HuH-7 (cell line): ENCODE results near the gene ZNF366.
"Not testable (repeated sequence)": the region's sequence is repeated elsewhere in the genome, so short reads cannot be mapped to it uniquely, and the experiment has no call there.

Experiments used
- DNase-seq: peaks from one replicate; pipeline ENCODE4 v3.0.0; 2011; ENCODE audit warnings: low spot score

Gene ZNF366

DNA sequence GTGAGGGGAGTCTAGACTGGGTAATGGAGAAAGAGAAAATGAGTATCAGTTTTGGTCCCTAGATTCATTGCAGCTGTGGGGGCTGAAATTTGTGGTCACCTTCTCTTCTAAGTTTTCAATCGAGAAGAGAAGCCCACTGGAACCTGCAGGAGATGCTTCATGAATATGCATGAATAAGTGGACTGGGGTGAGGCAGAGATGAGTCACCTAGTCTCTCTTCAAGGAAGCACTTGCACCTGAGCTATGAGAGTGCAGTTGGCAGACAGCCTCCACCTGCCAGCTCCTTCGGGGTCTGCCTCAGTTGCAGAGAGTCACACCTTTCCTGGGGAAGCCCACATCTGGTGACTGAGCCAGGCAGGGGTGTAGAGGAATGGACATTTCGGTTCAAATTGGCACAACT lies 69.1 kb downstream of the ZNF366 start:
- DNase-seq: no peak

DNA sequence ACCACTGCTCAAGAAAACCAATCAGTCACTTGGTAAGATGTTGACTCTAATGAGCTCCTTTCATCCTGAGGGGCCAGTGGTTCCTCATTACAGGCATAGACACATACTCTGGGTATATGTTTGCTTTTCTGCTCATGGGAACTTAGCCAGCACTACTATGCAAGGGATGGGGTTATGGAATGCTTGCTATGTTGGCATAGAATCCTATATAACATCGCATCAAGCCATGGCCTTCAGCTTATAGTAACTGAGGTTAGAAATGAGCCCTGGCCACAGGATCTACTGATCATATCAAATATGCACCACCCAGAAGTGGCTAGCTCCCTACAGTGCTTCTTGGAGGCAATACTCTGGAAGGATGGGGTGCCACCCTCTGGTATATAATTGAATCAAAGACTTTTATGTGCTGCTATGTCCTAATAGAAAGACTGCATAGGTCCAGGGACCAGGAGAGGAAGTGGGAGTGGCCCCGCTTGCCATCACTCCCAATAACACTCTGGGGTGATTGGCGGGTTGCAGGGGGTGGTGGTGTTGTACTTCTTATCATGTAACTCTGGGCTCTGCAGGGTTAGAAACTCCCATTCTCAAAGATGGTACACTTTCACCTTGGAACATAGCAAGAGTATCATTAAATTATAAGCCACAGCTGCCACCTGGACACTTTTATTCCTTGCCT lies 70.3 kb downstream of the ZNF366 start:
- DNase-seq: no peak

DNA sequence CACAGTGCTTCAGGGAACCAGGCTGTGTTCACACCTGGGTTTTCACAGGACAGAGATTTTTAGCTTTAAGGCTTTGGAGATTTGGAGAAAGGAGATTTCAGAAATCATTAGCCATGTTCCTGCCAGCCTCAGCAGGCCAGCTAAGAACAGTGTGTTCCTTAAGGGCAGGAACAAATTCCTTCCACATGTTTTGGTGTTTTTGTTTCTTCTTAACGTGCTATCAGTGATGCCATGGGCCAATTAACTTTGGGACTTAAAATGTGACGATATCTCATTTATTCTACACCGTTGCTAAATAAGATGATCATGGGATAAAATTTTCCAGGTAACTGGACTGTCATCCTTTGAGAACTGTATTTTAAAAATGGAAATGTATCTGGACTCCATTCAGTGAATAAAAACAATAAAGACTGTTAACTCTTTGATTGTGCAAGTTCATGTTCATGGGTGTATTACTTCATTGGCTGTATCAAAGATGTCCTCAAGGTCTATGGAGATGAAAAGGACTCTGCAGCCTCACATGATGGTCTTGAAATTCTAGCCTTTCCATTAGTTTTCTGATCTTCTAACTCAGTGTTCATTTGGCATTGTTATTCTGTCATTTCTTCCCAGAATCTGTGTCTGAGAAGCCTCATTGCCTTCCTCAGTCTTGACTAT lies 72.3 kb downstream of the ZNF366 start:
- no peak for DNase-seq

DNA sequence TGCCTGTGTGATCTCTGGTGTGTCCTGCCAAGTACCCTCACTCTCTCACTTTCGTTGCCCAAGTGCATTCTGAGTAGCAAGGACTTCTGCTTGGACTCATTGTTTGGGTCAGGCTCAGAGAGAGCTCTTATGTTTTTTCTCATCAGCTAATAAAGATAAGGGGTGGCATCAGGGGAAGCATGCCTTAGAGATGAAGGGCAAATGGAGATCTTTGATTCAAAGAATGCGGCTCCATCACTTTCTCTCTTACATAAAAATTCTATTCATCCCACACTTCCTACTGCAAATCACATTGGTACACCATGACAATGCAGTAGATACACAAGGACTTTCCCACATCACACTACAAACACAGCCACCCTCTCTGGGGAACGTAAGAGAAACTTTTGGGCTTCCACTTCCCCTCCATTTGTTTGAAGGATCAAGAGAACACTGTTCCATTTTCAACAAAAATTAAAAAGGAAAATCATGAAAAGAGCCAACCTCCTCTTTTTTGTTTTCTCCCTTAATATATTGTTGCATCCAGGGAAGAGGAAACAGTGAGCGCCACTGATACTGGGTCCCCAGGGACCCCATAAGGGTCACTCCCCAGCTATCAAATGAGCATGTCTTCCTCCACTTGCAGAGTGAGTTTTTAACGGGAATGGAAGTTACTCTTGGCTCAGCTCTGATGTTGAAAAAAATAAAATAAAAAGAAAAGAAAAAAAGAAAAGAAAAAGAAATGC lies 73.0 kb downstream of the ZNF366 start:
- DNase-seq: no peak

DNA sequence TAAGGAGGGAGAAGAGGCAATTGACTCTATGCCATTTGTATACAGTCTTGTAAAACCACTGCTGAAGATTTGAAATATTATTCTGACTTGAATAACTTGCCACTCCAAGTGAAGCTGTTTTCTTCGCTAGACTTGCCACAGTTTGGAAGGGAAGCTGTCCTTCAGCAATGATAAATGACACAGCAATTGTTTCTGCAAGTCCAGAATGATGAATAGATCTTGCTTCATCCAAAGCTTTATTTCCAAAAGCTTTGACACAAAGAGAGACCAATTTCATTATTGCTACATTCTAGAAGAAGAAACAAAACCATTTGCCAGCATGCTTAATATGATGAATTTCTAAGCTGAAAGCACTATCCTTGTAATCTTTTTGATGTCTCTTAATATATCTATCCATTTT lies 73.7 kb downstream of the ZNF366 start:
- DNase-seq: no peak

DNA sequence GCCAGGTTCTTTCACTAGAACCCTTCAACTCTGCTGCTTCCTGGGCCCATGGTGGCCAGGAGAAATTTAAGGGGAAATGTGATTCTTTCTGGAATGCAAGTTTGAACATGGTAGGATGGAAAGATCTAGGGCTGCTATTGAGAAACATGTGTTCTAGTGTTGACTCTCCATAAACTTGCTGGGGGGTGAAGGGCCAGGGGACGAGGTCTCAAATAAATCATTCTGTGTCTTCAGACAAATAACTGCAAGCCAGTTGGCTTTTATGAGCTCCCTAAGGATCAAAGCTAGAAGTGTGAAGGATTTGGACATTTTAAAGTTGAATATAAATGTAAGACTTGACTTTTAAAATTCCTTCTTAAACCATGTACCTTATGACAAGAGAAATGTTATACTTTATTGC lies 78.5 kb downstream of the ZNF366 start:
- DNase-seq: no peak

DNA sequence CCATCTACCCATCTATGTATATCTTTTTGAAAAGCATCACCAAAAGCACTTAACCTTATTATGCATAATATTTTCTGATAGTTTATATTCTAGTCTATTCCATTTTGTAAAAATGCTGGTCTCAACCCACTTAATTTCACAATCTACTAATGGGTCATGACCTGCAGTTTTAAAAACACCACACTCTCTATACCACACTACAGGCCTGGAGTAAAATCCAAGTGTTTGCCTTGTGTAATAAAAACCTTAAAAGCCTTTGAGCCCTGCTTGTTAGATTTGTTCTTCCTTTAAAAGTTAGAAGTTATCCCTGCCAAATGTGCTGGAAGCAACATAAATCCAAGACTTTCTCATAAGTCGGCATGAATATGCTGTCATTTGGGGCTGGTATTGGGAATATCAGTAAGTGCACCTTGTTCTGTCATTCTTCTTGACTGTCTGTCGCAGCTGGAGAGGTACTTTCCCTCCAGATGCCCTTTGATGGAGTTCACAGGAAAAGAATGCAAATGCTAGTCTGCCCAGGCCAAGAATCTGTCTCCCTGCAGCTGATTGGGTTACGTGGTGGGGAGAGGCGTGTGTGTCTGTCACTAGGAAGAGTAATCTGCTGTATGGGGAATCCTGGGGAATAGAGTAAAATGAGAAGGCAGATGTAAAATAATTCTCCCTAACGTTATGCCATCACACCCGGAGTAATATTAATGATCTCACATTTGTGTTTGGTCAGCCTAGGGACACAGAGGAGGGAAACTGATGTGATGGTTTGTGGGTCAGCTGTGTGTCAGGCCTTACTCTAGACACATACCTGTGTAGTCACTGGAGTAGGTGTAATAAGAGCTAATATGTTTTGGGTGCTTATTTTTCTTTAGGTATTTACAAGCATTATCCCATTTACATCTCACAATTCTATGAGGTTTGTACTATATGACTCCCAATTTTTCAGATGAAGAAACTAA lies 79.4 kb downstream of the ZNF366 start:
- no peak for DNase-seq

DNA sequence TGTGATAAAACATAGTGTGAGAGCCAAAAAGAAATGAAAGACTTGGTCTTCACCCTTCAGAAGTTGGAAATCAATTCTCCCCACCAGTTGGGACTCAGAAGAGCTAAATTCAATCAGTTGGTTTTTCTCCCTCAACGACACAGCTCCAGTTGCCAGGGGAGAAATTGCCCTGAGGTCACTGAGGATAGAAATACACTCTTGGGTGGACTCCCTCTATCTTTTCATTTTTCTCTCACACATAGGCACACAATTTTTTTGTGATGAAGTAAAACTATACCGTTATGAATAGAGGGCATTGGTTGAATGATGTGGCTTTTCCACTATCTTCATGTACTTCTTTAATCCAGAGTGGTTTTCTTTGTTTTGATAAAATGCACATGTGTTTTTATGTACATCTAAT lies 80.2 kb downstream of the ZNF366 start:
- DNase-seq: no peak

DNA sequence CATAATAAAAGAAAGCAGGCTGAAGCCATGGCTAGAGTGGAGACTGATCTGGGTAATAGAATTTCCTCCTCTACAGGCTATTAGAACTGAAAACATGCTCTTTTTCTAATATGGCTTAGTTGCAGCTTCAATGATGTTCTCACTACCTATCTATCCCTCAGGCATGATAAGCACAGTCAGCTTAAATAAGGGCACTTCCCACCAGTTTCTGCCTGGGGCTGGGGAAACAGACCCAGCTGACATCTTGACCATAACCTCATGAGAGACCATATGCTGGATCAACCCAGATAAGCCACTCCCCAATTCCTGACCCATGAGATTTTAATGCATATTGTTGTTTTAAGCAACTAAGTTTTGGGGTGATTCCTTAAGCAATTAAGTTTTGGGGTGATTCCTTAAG lies 81.2 kb downstream of the ZNF366 start:
- no peak for DNase-seq

DNA sequence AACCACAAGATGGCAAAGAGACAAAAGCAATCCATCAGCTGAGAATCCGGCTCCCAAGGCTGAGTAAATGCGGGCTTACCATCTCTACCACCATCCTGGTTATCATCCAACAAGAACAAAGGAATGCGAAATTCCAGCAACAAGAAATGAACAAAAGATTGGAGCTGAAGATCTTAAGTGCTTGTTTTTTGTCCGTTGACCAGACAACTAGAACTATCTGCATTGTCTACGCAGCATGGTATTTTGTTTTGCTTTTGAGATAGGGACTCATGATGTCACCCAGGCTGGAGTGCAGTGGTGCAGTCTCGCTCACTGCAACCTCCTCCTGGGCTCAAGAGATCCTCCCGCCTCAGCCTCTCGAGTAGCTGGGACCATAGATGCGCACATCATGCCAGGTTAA lies 88.9 kb downstream of the ZNF366 start:
- DNase-seq: no peak

DNA sequence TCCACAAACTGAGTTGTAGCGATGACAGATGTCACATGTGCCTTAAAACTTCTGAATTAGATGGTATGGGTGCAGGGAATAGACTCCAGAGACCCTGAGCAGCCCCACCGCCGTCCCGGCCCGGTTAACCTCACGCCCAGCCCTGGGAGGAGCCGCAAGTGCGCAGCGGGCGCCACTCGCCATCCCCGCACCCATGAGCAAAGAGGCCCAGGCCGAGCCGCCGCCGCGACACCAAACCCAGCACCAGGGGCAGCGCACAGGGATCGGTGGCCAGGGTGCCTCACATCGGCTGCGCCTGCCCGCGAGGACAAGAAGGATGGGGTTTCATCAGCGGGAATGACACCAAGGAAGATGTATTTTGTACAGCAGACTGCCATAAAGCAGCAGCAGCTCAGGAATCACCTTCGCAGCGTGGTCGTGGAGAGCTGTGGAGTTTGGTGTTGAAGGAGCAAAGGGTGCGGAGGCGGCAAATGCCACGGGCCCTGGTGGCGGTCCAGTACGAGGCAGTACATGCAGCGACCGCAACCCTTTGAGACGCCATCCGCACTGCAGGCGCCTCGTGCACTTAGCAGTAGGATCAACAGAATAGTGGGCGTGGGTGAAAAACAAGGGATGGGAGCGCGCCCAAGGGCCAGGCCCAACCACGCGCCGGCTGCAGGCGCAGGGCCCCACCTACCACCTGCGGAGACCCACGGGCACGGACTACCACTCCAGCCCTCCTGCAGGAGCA lies 89.7 kb downstream of the ZNF366 start:
- no peak for DNase-seq

DNA sequence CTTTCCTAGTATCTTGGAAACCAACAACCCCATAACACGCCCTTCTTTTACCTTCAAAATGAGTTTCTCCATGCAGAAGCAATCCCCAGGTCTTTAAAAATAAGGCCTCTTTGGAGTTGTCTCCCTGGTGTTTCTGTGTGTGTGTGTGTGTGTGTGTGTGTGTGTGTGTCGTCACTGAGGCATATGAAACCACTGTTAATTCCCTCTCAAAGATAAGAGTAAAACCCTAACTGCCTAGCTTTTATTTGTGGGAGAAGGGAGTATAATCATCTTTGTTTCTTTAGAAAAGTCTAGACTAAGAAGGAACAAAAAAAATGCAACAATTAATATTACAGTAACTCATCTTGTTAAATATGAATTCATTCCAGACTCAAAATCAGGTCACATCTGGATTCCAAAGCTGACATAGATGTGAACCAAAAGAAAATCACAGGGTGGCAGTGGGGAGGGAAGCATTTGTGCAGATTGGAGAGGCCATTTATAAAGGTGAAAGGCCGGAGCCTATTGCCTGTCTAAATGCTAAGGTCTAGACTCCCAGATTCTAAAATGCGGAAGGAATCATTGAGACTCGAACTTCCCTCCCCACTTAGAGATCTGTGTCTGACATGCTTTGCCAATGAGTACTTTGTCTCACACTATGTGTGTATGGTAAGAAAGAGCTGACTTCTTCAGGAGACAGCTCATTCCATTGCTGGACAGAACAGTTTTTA lies 91.4 kb downstream of the ZNF366 start:
- no peak for DNase-seq

DNA sequence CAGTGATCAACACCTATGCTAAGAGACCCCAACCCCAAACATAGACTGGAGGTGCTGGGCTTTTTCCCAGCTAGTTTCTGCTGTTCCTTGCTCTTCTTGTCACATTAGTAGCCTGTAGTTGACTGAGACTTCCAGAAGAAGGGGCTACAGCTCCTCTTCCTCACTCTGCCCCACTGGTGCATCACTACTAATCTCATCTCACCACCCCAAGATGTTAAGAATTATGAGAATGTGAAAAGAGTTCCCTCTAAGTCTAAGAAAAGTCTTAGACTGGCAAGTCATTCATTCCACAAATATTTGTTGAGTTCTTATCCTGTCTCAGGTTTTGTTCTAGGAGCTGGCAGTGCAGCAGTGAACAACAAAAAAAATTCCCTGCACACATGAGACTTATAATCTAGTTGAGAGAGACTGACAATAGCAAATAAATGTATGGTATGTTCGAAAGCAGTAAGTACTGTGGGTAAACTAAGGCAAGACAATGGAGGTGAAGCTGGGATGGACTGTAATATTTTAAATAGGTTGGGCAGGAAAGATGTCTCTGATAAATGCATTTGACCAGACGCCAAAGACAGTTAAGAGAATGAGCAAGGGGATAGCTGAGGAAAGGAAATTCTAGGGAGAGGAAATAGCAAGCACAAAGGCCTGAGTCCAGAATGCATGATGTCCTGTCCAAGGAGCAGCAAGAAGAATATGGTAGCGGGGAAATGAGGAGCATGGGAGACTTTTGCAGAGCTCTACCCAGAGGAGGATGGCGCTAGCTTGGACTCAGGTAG lies 94.7 kb downstream of the ZNF366 start:
- no peak for DNase-seq

DNA sequence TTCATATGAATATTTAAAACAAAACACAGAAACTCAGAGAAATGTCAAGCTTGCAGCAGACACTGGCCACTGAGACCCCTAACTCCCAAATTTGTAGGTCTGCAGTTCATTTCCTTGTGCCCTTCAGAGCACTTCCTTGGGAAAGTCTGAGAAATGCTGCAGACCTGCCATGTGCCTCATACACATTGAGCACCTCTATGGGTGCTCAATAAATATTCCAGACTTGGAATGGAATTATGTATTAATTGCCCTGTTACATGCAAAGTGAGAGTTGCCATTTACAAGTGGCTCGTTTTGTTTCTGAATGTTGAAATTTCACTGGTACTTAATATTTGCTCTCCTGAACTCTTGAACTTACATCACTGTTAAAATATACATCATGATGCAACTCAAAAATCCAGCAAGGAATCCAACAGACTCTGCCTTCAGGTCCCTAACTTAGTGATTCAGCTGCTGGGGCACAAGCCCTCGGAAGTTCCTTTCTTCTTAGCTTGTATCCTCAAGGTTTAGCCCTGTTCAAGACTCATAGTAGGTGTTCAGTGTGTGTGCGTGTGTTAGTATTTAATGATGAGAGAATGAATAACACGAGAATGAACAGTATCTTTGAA lies 96.4 kb downstream of the ZNF366 start:
- no peak for DNase-seq

DNA sequence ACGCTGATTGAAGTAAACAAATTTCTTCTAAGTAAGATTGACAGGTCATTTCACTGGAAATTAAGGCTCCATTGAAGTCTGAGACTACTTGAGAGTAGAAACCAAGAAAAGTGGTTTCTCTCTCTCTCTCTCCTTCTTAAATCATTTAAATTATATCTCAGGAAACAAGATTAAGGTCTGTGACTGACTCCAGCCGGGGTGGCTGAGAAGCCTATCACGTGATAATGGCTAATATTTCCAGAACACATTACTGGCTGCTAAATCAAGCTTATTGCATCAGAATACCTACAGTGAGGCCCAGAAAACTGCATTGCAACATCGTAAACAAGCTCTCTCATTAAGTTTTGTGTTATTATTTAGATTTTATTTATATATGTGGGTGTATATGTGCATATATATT lies 98.6 kb downstream of the ZNF366 start:
- no peak for DNase-seq

DNA sequence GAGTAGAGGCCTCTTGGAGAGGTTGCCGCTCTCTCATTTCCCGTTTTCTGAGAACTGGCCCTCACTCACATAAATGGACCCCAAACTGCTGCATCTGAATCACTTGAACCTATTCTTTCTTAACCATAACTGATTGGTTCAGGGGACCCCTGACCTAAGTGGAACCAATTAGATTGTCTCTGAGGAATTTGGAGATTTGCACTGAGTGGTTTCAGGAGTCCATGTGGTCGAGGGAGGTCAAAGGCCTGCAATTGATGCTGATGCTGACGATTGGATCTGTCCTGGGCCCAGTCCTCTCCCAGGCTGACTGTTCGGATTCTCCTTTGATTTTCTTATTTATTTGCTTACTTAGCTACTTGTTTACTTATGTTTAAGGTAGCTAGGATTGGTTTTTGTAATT lies 99.1 kb downstream of the ZNF366 start:
- DNase-seq: no peak

DNA sequence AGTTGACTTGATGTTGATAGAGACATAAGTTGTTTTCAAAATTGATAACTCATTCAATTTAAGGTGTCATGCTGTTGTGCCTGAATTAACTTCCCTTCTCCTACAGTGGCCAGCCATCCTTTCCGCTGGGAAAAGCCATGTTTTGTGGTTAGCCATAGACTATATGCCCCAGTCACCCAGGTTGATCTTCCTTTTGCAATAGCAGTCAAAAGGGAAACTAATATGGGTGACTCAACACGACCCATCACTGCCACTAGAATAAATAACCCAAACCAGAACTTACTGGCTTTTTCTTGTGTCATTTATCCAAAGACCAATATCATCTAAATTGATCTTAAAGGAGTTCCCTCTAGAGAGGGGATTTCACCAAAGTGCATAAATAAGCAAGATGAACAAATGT lies 99.7 kb downstream of the ZNF366 start:
- DNase-seq: no peak

DNA sequence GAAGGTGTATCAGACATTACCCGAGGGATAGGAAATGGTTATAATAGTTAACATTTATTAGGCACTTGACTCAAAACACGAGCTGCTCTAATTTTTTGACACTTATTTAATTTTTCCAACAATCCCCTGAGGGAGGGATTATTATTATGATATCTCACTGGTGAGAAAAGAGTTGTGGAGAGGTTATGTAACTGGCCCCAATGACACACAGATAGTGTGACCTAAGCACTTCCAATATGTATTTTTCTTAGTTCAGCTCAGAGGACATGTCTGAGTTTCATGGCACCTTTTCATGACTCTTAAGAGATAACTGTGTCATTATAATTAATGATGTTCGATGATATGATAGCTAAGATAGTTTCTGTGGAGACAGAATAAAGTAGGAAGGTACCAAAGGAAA lies 100.1 kb downstream of the ZNF366 start:
- no peak for DNase-seq

DNA sequence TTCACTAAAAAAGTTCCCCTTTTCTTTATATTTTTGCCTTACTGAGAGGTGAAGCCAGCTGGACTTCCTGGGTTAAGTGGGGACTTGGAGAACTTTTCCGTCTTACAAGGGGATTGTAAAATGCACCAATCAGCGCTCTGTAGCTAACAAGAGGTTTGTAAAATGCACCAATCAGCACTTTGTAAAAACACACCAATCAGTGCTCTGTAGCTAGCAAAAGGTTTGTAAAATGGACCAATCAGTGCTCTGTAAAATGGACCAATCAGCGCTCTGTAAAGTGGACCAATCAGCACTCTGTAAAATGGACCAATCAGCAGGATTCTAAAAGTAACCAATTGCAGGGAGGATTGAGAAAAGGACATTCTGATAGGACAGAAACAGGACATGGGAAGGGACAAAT lies 102.4 kb downstream of the ZNF366 start:
- not testable (repeated sequence) for DNase-seq
